ENCODE measurements around the gene ERLIN1. TPM values are rescaled to one million over a fixed set of nuclear protein-coding genes. Genes with fewer than 3 reads are reported as not detected.

Gene ERLIN1
- total RNA-seq, 1 experiment from 2014 or later, result 23.5 TPM

DNA sequence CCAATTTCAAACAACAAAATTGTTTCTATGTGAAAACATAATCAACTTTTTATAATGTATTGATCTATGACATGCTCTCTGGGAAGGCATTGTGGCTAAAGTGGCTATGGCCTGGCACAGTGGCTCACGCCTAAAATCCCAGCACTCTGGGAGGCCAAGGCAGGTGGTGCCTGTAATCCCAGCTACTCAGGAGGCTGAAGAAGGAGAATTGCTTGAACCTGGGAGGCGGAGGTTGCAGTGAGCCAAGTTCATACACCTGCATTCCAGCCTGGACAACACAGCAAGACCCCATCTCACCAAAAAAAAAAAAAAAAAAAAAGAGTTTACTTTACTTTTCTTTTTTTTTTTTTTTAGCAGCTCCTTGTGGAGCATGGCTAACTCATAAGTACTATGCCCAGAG is 65.3 kb downstream of the ERLIN1 start:
- ChIA-PET CTCF (interaction anchor here (0.7 kb wide), 1 partner anchor 275 kb away, joined by 4 read pairs; no protein-coding TSS in a partner anchor), POLR2A (no interaction called here)
- Mint-ChIP-seq H3K9me3 (no peaks in the 10 kb centered on the region), H3K4me1 (no peaks in the 10 kb centered on the region), H3K27me3 (ENCODE audit: low read depth) (no peaks in the 10 kb centered on the region), H3K27ac (no peak overlapping the region), H3K36me3 (no peaks in the 10 kb centered on the region), H3K4me3 (no peak overlapping the region)
- TF ChIP-seq CTCF (IDR thresholded peaks at IDR 0.05) (no peak), ZNF138 (CRISPR knock-in tag; conservative IDR thresholded peaks at IDR 0.05) (no peak), ZNF671 (CRISPR knock-in tag; IDR thresholded peaks at IDR 0.05) (no peak), SMAD4 (CRISPR knock-in tag; IDR thresholded peaks at IDR 0.05) (no peak), FOXP4 (CRISPR knock-in tag; IDR thresholded peaks at IDR 0.05) (no peak), ELF4 (CRISPR knock-in tag; IDR thresholded peaks at IDR 0.05; ENCODE audit: low read depth) (no peak), CDX4 (CRISPR knock-in tag; IDR thresholded peaks at IDR 0.05; ENCODE audit: borderline replicate concordance) (no peak), ZNF512 (CRISPR knock-in tag; IDR thresholded peaks at IDR 0.05; ENCODE audit: borderline replicate concordance) (no peak), TP53 (CRISPR knock-in tag; IDR thresholded peaks at IDR 0.05) (no peak), JAZF1 (CRISPR knock-in tag; IDR thresholded peaks at IDR 0.05) (no peak), MAX (CRISPR knock-in tag; IDR thresholded peaks at IDR 0.05) (no peak), ZNF281 (CRISPR knock-in tag; IDR thresholded peaks at IDR 0.05) (no peak), ZNF121 (CRISPR knock-in tag; IDR thresholded peaks at IDR 0.05) (no peak), ZBTB43 (CRISPR knock-in tag; IDR thresholded peaks at IDR 0.05) (no peak)
- TF ChIP-seq, protein P1, sequence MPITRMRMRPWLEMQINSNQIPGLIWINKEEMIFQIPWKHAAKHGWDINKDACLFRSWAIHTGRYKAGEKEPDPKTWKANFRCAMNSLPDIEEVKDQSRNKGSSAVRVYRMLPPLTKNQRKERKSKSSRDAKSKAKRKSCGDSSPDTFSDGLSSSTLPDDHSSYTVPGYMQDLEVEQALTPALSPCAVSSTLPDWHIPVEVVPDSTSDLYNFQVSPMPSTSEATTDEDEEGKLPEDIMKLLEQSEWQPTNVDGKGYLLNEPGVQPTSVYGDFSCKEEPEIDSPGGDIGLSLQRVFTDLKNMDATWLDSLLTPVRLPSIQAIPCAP (CRISPR knock-in tag; IDR thresholded peaks at IDR 0.05), result no peak
- TF ChIP-seq, protein P2, sequence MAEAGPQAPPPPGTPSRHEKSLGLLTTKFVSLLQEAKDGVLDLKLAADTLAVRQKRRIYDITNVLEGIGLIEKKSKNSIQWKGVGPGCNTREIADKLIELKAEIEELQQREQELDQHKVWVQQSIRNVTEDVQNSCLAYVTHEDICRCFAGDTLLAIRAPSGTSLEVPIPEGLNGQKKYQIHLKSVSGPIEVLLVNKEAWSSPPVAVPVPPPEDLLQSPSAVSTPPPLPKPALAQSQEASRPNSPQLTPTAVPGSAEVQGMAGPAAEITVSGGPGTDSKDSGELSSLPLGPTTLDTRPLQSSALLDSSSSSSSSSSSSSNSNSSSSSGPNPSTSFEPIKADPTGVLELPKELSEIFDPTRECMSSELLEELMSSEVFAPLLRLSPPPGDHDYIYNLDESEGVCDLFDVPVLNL (CRISPR knock-in tag; IDR thresholded peaks at IDR 0.05; ENCODE audit: borderline replicate concordance, low read depth), result no peak
- TF ChIP-seq, protein P3, sequence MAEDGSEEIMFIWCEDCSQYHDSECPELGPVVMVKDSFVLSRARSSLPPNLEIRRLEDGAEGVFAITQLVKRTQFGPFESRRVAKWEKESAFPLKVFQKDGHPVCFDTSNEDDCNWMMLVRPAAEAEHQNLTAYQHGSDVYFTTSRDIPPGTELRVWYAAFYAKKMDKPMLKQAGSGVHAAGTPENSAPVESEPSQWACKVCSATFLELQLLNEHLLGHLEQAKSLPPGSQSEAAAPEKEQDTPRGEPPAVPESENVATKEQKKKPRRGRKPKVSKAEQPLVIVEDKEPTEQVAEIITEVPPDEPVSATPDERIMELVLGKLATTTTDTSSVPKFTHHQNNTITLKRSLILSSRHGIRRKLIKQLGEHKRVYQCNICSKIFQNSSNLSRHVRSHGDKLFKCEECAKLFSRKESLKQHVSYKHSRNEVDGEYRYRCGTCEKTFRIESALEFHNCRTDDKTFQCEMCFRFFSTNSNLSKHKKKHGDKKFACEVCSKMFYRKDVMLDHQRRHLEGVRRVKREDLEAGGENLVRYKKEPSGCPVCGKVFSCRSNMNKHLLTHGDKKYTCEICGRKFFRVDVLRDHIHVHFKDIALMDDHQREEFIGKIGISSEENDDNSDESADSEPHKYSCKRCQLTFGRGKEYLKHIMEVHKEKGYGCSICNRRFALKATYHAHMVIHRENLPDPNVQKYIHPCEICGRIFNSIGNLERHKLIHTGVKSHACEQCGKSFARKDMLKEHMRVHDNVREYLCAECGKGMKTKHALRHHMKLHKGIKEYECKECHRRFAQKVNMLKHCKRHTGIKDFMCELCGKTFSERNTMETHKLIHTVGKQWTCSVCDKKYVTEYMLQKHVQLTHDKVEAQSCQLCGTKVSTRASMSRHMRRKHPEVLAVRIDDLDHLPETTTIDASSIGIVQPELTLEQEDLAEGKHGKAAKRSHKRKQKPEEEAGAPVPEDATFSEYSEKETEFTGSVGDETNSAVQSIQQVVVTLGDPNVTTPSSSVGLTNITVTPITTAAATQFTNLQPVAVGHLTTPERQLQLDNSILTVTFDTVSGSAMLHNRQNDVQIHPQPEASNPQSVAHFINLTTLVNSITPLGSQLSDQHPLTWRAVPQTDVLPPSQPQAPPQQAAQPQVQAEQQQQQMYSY (CRISPR knock-in tag; IDR thresholded peaks at IDR 0.05), result no peak
- DNase-seq (ENCODE audit: low spot score) (no peak), ATAC-seq (no peak)

Data from WTC11 (cell line).